ENCODE measurements around the gene FLNA. TPM values are rescaled to one million over a fixed set of nuclear protein-coding genes. Genes with fewer than 3 reads are reported as not detected.

FLNA gene
- total and polyA plus RNA-seq, 9 of the 15 experiments (the other 6 are each of a cell fraction or from before 2014, with no cell fraction given): 6.2 to 735 (median 135) TPM

- peak; percentile 27; the same call in 1 of the 2 replicates for TF ChIP-seq REST (IDR thresholded peaks at IDR 0.05; ENCODE audit: borderline replicate concordance)
- TF ChIP-seq REST (CRISPR knock-in tag; IDR thresholded peaks at IDR 0.05; ENCODE audit: low read depth): no peak
- no peak for TF ChIP-seq CAMTA2 (CRISPR knock-in tag; conservative IDR thresholded peaks at IDR 0.05)
- TF ChIP-seq MAZ (CRISPR knock-in tag; conservative IDR thresholded peaks at IDR 0.05 in 1 of 2, IDR thresholded peaks at IDR 0.05 in 1 of 2): no peak
- no peak for TF ChIP-seq MED1 (CRISPR knock-in tag; IDR thresholded peaks at IDR 0.05; ENCODE audit: borderline replicate concordance)
- no peak for TF ChIP-seq ZNF444 (CRISPR knock-in tag; IDR thresholded peaks at IDR 0.05)
- no peak for TF ChIP-seq KLF13 (tag; IDR thresholded peaks at IDR 0.05; ENCODE audit: borderline replicate concordance, low read depth)
- no peak for TF ChIP-seq SFPQ (IDR thresholded peaks at IDR 0.05; ENCODE audit: low read depth, low read length)
- no peak for TF ChIP-seq ZNF668 (CRISPR knock-in tag; IDR thresholded peaks at IDR 0.05)
- TF ChIP-seq JUND (IDR thresholded peaks at IDR 0.05; ENCODE audit: borderline replicate concordance, low read depth, low read length): no peak
- TF ChIP-seq JUND (tag; IDR thresholded peaks at IDR 0.05; ENCODE audit: borderline replicate concordance, low read depth, low read length): no peak
- peak; percentile 98 for TF ChIP-seq ZBTB33 (CRISPR knock-in tag; IDR thresholded peaks at IDR 0.05)
- peak; percentile 30; the same call in 1 of the 2 replicates for TF ChIP-seq TFAP4 (CRISPR knock-in tag; IDR thresholded peaks at IDR 0.05; ENCODE audit: borderline replicate concordance)
- TF ChIP-seq HDAC8 (tag; IDR thresholded peaks at IDR 0.05): no peak
These were observed 10.0 kb upstream of the FLNA start (continued) for GRCh38 chrX:154384284-154384892.
